Neural crest cell (in vitro differentiated cells): ENCODE data around the gene ENKUR. TPM values are rescaled to one million over a fixed set of nuclear protein-coding genes. Genes with fewer than 3 reads are reported as not detected.

Experiments
- DNase-seq: peaks from one replicate; pipeline ENCODE4 v3.0.0; 2021; ENCODE audit warnings: low read depth, mixed read lengths, low spot score
- H3K27ac Mint-ChIP-seq: one replicate; pipeline ENCODE4 v1.8.0; 2021; ENCODE audit warnings: mild to moderate bottlenecking, mixed read lengths; ENCODE audit not compliant: unreplicated experiment
- H3K27me3 Mint-ChIP-seq: 2 replicates; pipeline ENCODE4 v1.8.0; 2021; ENCODE audit warnings: low read depth, mild to moderate bottlenecking, mixed read lengths
- H3K36me3 Mint-ChIP-seq: 2 replicates; pipeline ENCODE4 v1.8.0; 2021; ENCODE audit warnings: low read depth, mild to moderate bottlenecking, mixed read lengths
- H3K4me1 Mint-ChIP-seq: 2 replicates; pipeline ENCODE4 v1.8.0; 2021; ENCODE audit warnings: mixed read lengths
- H3K4me3 Mint-ChIP-seq: one replicate; pipeline ENCODE4 v1.8.0; 2021; ENCODE audit warnings: mild to moderate bottlenecking, mixed read lengths
- H3K9me3 Mint-ChIP-seq: 2 replicates; pipeline ENCODE4 v1.8.0; 2021; ENCODE audit warnings: mixed read lengths
- total RNA-seq: library from RNA; stranded (reverse); gene quantifications from 2 replicates; pipeline ENCODE4 v1.2.1, GENCODE V29; 2021
- TF ChIP-seq, protein P1 (sequence below): fragments of 200-600 bp; sonication (generic); conservative IDR thresholded peaks from 2 replicates; pipeline ENCODE4 v1.5.0; 2021; ENCODE audit warnings: antibody characterized with exemption, mild to moderate bottlenecking

The ENKUR gene
- total RNA-seq, 1 donor from 2014 or later = 1.7 TPM

DNA sequence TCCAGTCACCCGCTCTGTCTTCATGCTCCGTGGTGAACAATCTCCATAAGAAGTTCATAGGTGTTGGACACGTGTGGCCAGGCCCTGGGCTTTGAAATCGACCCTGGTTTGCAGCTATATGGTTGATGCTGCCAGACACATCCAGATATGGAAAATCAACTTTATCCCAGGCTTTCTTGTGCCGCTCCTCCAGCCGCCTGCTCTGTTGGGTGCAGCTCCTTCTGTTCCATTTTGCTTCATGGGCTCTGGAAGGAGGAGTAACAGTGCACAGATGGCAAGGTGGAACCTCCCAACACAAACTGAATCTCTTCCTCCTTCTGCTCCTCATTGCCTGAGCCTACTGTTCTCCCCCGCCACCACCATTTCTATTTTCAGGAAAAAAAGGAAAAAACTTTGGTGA is 45.2 kb upstream of the ENKUR start:
- no peak overlapping the region for H3K27ac Mint-ChIP-seq
- no peaks in the 10 kb centered on the region for H3K9me3 Mint-ChIP-seq
- H3K4me3 Mint-ChIP-seq = no peak overlapping the region
- no peak for DNase-seq
- H3K4me1 Mint-ChIP-seq = no peaks in the 10 kb centered on the region
- TF ChIP-seq, protein P1, sequence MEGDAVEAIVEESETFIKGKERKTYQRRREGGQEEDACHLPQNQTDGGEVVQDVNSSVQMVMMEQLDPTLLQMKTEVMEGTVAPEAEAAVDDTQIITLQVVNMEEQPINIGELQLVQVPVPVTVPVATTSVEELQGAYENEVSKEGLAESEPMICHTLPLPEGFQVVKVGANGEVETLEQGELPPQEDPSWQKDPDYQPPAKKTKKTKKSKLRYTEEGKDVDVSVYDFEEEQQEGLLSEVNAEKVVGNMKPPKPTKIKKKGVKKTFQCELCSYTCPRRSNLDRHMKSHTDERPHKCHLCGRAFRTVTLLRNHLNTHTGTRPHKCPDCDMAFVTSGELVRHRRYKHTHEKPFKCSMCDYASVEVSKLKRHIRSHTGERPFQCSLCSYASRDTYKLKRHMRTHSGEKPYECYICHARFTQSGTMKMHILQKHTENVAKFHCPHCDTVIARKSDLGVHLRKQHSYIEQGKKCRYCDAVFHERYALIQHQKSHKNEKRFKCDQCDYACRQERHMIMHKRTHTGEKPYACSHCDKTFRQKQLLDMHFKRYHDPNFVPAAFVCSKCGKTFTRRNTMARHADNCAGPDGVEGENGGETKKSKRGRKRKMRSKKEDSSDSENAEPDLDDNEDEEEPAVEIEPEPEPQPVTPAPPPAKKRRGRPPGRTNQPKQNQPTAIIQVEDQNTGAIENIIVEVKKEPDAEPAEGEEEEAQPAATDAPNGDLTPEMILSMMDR = no peak
- H3K27me3 Mint-ChIP-seq = no peaks in the 10 kb centered on the region
- no peaks in the 10 kb centered on the region for H3K36me3 Mint-ChIP-seq

DNA sequence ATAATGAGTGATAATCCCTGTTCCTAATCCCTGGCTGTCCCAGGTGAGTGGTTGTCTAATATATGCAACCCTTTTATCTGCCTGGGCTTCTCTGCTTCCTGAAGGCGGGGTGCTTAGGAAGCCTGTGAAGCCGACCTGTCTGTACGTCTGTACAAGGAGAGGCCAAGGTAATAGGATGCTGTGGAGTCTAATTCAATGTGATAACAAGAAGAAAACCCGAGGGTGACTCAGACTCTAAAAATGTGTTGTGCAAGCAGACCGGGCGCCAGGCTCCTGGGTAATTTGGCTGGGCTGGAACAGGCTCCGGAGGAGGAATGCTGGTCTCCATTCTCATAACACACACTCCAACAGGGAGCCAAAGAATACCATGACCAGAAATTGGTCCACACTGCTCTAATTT is 44.0 kb upstream of the ENKUR start:
- H3K4me1 Mint-ChIP-seq = no peaks in the 10 kb centered on the region
- no peaks in the 10 kb centered on the region for H3K27me3 Mint-ChIP-seq
- H3K36me3 Mint-ChIP-seq = no peaks in the 10 kb centered on the region
- DNase-seq = no peak
- H3K4me3 Mint-ChIP-seq = no peak overlapping the region
- H3K27ac Mint-ChIP-seq = no peak overlapping the region
- TF ChIP-seq, protein P1 = no peak
- no peaks in the 10 kb centered on the region for H3K9me3 Mint-ChIP-seq

DNA sequence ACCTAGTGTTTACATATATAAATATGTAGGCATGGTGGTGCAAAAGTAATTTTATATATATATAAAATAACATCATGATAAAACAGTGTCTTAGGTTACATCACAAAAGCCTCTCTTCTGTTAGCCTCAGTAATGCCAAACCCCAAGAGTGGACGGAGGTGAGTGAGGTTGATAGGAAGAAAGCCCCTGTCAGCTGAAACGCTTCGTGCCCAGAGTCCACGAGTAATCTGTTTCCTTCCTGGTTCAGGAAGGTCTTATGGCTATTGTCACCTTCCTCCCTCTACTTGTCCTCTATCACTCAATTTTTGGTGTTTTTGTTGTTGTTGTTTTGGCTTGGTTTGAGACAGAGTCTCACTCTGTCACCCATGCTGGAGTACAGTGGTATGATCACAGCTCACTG is 41.9 kb upstream of the ENKUR start:
- no peaks in the 10 kb centered on the region for H3K36me3 Mint-ChIP-seq
- no peak for DNase-seq
- TF ChIP-seq, protein P1 = no peak
- no peaks in the 10 kb centered on the region for H3K4me1 Mint-ChIP-seq
- no peaks in the 10 kb centered on the region for H3K9me3 Mint-ChIP-seq
- no peaks in the 10 kb centered on the region for H3K27me3 Mint-ChIP-seq
- H3K4me3 Mint-ChIP-seq = no peak overlapping the region
- peak overlapping the region; percentile 72 for H3K27ac Mint-ChIP-seq

DNA sequence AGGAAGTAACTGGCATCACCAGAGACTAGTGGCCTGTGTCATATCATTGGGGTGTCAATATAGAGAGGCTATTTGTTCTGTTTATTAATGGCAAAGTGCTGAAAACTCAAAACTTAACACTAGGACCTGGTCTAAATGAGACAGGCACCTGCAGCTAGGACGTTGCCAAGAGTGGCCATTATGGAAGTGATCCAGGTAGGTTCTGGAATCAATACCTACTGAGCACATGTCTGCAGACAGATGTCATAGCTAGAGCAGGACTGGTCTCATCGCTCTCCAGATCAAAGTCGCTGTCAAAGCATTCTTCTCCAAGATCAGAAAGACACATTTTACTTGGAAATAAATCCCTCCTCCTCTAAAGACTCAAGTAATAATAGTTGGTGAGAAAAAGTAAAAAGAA is 40.8 kb upstream of the ENKUR start:
- H3K27me3 Mint-ChIP-seq = no peaks in the 10 kb centered on the region
- DNase-seq = no peak
- no peaks in the 10 kb centered on the region for H3K9me3 Mint-ChIP-seq
- no peaks in the 10 kb centered on the region for H3K36me3 Mint-ChIP-seq
- TF ChIP-seq, protein P1 = no peak
- no peak overlapping the region for H3K27ac Mint-ChIP-seq
- H3K4me1 Mint-ChIP-seq = no peaks in the 10 kb centered on the region
- no peak overlapping the region for H3K4me3 Mint-ChIP-seq

DNA sequence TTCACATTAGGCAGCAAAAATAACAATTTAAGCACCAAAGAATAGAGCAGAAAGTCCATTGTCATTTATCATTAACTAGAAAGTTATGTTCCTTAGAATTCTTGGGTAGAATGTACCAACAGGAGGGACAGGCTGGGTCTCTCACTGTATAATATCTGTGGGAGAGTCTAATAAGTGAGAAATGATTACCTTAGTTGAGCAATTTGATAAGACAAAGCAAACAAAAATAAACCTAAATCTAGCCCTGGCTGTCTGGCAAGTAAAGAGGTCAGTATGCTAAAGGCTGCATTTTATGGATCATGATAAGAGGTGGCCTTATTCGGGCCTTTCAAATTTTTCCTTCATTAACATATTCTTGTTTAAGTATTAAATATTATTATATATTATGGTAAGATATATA is 36.1 kb upstream of the ENKUR start:
- no peak overlapping the region for H3K27ac Mint-ChIP-seq
- H3K27me3 Mint-ChIP-seq = no peaks in the 10 kb centered on the region
- H3K36me3 Mint-ChIP-seq = peaks cover 2% of the 10 kb centered on the region
- no peaks in the 10 kb centered on the region for H3K4me1 Mint-ChIP-seq
- no peak for DNase-seq
- H3K4me3 Mint-ChIP-seq = no peak overlapping the region
- H3K9me3 Mint-ChIP-seq = peaks cover 2% of the 10 kb centered on the region
- TF ChIP-seq, protein P1 = no peak

DNA sequence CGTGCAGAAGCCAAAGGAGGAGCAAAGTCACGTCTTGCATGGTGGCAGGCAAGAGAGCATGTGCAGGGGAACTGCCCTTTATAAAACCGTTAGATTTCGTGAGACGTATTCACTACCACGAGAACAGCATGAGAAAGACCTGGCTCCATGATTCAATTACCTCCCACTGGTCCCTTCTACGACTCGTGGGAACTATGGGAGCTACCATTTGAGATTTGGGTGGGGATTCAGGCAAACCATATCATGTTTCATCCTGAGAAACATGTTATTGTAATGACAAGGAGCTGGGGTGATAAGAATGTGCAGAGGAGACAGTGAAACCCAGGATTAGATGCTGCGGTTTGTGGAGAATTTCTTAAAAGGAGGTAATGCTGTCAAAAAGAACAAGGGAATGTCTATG is 34.4 kb upstream of the ENKUR start:
- Mint-ChIP-seq H3K27me3 (no peaks in the 10 kb centered on the region), H3K9me3 (peaks cover 2% of the 10 kb centered on the region), H3K27ac (no peak overlapping the region), H3K36me3 (peaks cover 2% of the 10 kb centered on the region), H3K4me3 (no peak overlapping the region), H3K4me1 (no peaks in the 10 kb centered on the region)
- TF ChIP-seq, protein P1 = no peak
- DNase-seq = no peak
